GM18870 (cell line): ENCODE measurements around the gene PIP5K1B.
"Not testable (repeated sequence)": the region's sequence is repeated elsewhere in the genome, so short reads cannot be mapped to it uniquely, and the experiment has no call there.

ENCODE experiments used
- ATAC-seq: cut with Tn5 transposase; IDR thresholded peaks from one replicate; pipeline ENCODE4 v1.9.1; 2021; ENCODE audit warnings: moderate library complexity; ENCODE audit not compliant: unreplicated experiment

The PIP5K1B gene

GRCh38 chr9:68978501-68978900 is 273.5 kb downstream of the PIP5K1B start:
- ATAC-seq = no peak

GRCh38 chr9:68979538-68980314 is 274.7 kb downstream of the PIP5K1B start:
- peak; percentile 27 for ATAC-seq

- ATAC-seq = no peak
Measured at GRCh38 chr9:68980341-68980914, 275.4 kb downstream of the PIP5K1B start.

GRCh38 chr9:68981789-68982188 is 276.7 kb downstream of the PIP5K1B start:
- ATAC-seq = peak; percentile 44

- no peak for ATAC-seq
Measured at GRCh38 chr9:68983008-68983411, 278.0 kb downstream of the PIP5K1B start.

- peak; percentile 32 for ATAC-seq
Measured at GRCh38 chr9:68983522-68984424, 278.7 kb downstream of the PIP5K1B start.

- ATAC-seq = not testable (repeated sequence)
Measured at GRCh38 chr9:68986949-68987348, 281.9 kb downstream of the PIP5K1B start.

- ATAC-seq = no peak
Measured at GRCh38 chr9:68991457-68991856, 286.4 kb downstream of the PIP5K1B start.

- no peak for ATAC-seq
Measured at GRCh38 chr9:68995776-68996175, 290.7 kb downstream of the PIP5K1B start.

GRCh38 chr9:68996462-68996861 is 291.4 kb downstream of the PIP5K1B start:
- ATAC-seq = no peak

GRCh38 chr9:68997666-68998065 is 292.6 kb downstream of the PIP5K1B start:
- no peak for ATAC-seq

GRCh38 chr9:68998385-68998784 is 293.3 kb downstream of the PIP5K1B start:
- ATAC-seq = no peak

- ATAC-seq = no peak
Measured at GRCh38 chr9:68998812-68999211, 293.8 kb downstream of the PIP5K1B start.

- peak; percentile 78 for ATAC-seq
Measured at GRCh38 chr9:68999393-69000105, 294.5 kb downstream of the PIP5K1B start.

GRCh38 chr9:69001921-69002320 is 296.9 kb downstream of the PIP5K1B start:
- ATAC-seq = no peak

GRCh38 chr9:69003051-69003450 is 298.0 kb downstream of the PIP5K1B start:
- no peak for ATAC-seq

GRCh38 chr9:69004836-69005235 is 299.8 kb downstream of the PIP5K1B start:
- no peak for ATAC-seq

- no peak for ATAC-seq
Measured at GRCh38 chr9:69009708-69010107, 304.7 kb downstream of the PIP5K1B start.

GRCh38 chr9:69012696-69013381 is 307.8 kb downstream of the PIP5K1B start:
- ATAC-seq = no peak

- no peak for ATAC-seq
Measured at GRCh38 chr9:69013382-69013727, 308.3 kb downstream of the PIP5K1B start.
